Mesenchymal stem cell (in vitro differentiated cells and primary cell): ENCODE measurements around the gene SFRP4.

ENCODE experiments used
- DNase-seq: peaks from one replicate; pipeline ENCODE4 v3.0.0-alpha.2; 2013
- H2AFZ ChIP-seq: one replicate; pipeline ENCODE4 v1.6.1; 2013; ENCODE audit warnings: low read depth, mild to moderate bottlenecking, control low read depth, inconsistent platforms, low read length, moderate library complexity
- H2AK5ac ChIP-seq: 2 replicates; pipeline ENCODE4 v1.6.1; 2013; ENCODE audit warnings: low read length, moderate library complexity, mild to moderate bottlenecking, inconsistent platforms; ENCODE audit not compliant: severe bottlenecking
- H2BK120ac ChIP-seq: one replicate; pipeline ENCODE4 v1.6.1; 2013; ENCODE audit warnings: low read depth, mild to moderate bottlenecking, inconsistent platforms, low read length, moderate library complexity
- H2BK12ac ChIP-seq, 2 experiments: one replicate each; pipeline ENCODE4 v1.6.1; 2013; ENCODE audit warnings: inconsistent platforms in 2 of 2, low read length in 2 of 2, mild to moderate bottlenecking in 2 of 2, moderate library complexity in 2 of 2, control low read depth in 1 of 2
- H2BK15ac ChIP-seq: one replicate; pipeline ENCODE4 v1.6.1; 2013; ENCODE audit warnings: mild to moderate bottlenecking, low read depth, inconsistent platforms; ENCODE audit not compliant: poor library complexity, severe bottlenecking
- H2BK5ac ChIP-seq: 2 replicates; pipeline ENCODE4 v1.6.1; 2013; ENCODE audit warnings: low read depth, mild to moderate bottlenecking, low read length, control low read depth, inconsistent platforms; ENCODE audit not compliant: poor library complexity, severe bottlenecking
- H3K14ac ChIP-seq, 2 experiments: one replicate each; pipeline ENCODE4 v1.6.1; 2013; ENCODE audit warnings: inconsistent platforms in 2 of 2, low read length in 2 of 2, control low read depth in 1 of 2, mild to moderate bottlenecking in 1 of 2, moderate library complexity in 1 of 2
- H3K18ac ChIP-seq, 2 experiments: one replicate each; pipeline ENCODE4 v1.6.1; 2013; ENCODE audit warnings: inconsistent platforms in 2 of 2, low read length in 2 of 2, control low read depth in 1 of 2, low read depth in 1 of 2, mild to moderate bottlenecking in 1 of 2
- H3K23ac ChIP-seq, 2 experiments: one replicate each; pipeline ENCODE4 v1.6.1; 2013; ENCODE audit warnings: inconsistent platforms in 2 of 2, low read length in 2 of 2, mild to moderate bottlenecking in 2 of 2, moderate library complexity in 2 of 2, control low read depth in 1 of 2
- H3K27ac ChIP-seq: 2 replicates; pipeline ENCODE4 v1.5.1; 2013; ENCODE audit warnings: mild to moderate bottlenecking, moderate library complexity, low read length, control low read depth, inconsistent platforms; ENCODE audit not compliant: poor library complexity, severe bottlenecking
- H3K27me3 ChIP-seq, 2 experiments: 2 replicates each; pipeline versions ENCODE4 v1.6.1 to v1.7.0; 2013; ENCODE audit warnings: low read length in 2 of 2, mild to moderate bottlenecking in 2 of 2, moderate library complexity in 2 of 2, control low read depth in 1 of 2, inconsistent platforms in 1 of 2; ENCODE audit not compliant: control insufficient read depth in 1 of 2, insufficient read depth in 1 of 2
- H3K36me3 ChIP-seq, 2 experiments: 2 replicates each; pipeline versions ENCODE4 v1.6.1 to v1.7.0; 2013; ENCODE audit warnings: low read length in 2 of 2, control low read depth in 1 of 2, inconsistent platforms in 1 of 2, low read depth in 1 of 2, mild to moderate bottlenecking in 1 of 2; ENCODE audit not compliant: insufficient read depth in 2 of 2, control insufficient read depth in 1 of 2
- H3K4ac ChIP-seq, 2 experiments: one replicate each; pipeline ENCODE4 v1.6.1; 2013; ENCODE audit warnings: inconsistent platforms in 2 of 2, low read length in 2 of 2, mild to moderate bottlenecking in 2 of 2, moderate library complexity in 2 of 2, control low read depth in 1 of 2, low read depth in 1 of 2
- H3K4me1 ChIP-seq: 2 replicates; pipeline ENCODE4 v1.6.1; 2013; ENCODE audit warnings: low read depth, low read length, control low read depth; ENCODE audit not compliant: control insufficient read depth, insufficient read depth
- H3K4me2 ChIP-seq: 2 replicates; pipeline ENCODE4 v1.6.1; 2013; ENCODE audit warnings: low read length, mild to moderate bottlenecking, inconsistent platforms; ENCODE audit not compliant: poor library complexity, severe bottlenecking
- H3K4me3 ChIP-seq, 2 experiments: 2 replicates each; pipeline versions ENCODE4 v1.5.1 to v1.7.0; 2013; ENCODE audit warnings: low read length in 2 of 2, mild to moderate bottlenecking in 2 of 2, control low read depth in 1 of 2, low read depth in 1 of 2; ENCODE audit not compliant: insufficient read depth in 1 of 2
- H3K79me1 ChIP-seq: replicated peaks from 2 replicates; pipeline ENCODE4 v1.6.1; 2013; ENCODE audit warnings: mild to moderate bottlenecking, control low read depth, low read length, inconsistent platforms; ENCODE audit not compliant: poor library complexity, severe bottlenecking
- H3K9ac ChIP-seq: 2 replicates; pipeline ENCODE4 v1.7.0; 2013; ENCODE audit warnings: mild to moderate bottlenecking, low read length, moderate library complexity
- H3K9me3 ChIP-seq: 2 replicates; pipeline ENCODE4 v1.7.0; 2013; ENCODE audit warnings: mild to moderate bottlenecking, low read length; ENCODE audit not compliant: control insufficient read depth
- H4K8ac ChIP-seq: one replicate; pipeline ENCODE4 v1.6.1; 2013; ENCODE audit warnings: inconsistent platforms, mild to moderate bottlenecking, low read length, moderate library complexity
- H4K91ac ChIP-seq: one replicate; pipeline ENCODE4 v1.6.1; 2013; ENCODE audit warnings: mild to moderate bottlenecking, low read length, inconsistent platforms
- WGBS: methylation state at CpG from one replicate; pipeline ENCODE4 v1.1.7; 2013; ENCODE audit warnings: mixed read lengths; 5-methylcytosine and 5-hydroxymethylcytosine counted together

The SFRP4 gene

GRCh38 chr7:37924491-37925041, 7.9 kb upstream of the SFRP4 start:
- H2BK15ac ChIP-seq = no peak overlapping the region
- H3K9me3 ChIP-seq = no peaks in the 10 kb centered on the region
- H2BK5ac ChIP-seq = no peak overlapping the region
- H3K18ac ChIP-seq = no peak overlapping the region
- peak overlapping the region; percentile 63 for H3K9ac ChIP-seq
- no peak overlapping the region for H3K23ac ChIP-seq
- H2AK5ac ChIP-seq = no peak overlapping the region
- H3K14ac ChIP-seq = no peak overlapping the region
- H2BK120ac ChIP-seq = no peak overlapping the region
- H3K4me2 ChIP-seq = no peak overlapping the region
- no peaks in the 10 kb centered on the region for H3K27me3 ChIP-seq
- no peak overlapping the region for H2BK12ac ChIP-seq
- H3K36me3 ChIP-seq = no peaks in the 10 kb centered on the region
- H3K79me1 ChIP-seq = peaks cover 27% of the 10 kb centered on the region
- 90% methylated on average over 3 of the region's 3 CpGs for WGBS
- H3K4me1 ChIP-seq = peaks cover 1% of the 10 kb centered on the region
- no peak overlapping the region for H3K4ac ChIP-seq
- no peak overlapping the region for H3K27ac ChIP-seq
- no peak overlapping the region for H4K91ac ChIP-seq
- H2AFZ ChIP-seq = no peak overlapping the region
- H4K8ac ChIP-seq = no peak overlapping the region
- H3K4me3 ChIP-seq = peak overlapping the region in 1 of 2 experiments; percentile 46
- no peak for DNase-seq

GRCh38 chr7:37923996-37924395, 7.4 kb upstream of the SFRP4 start:
- no peaks in the 10 kb centered on the region for H3K9me3 ChIP-seq
- no peak for DNase-seq
- H2BK120ac ChIP-seq = no peak overlapping the region
- H2AK5ac ChIP-seq = no peak overlapping the region
- H4K8ac ChIP-seq = no peak overlapping the region
- no peak overlapping the region for H3K23ac ChIP-seq
- H2BK15ac ChIP-seq = no peak overlapping the region
- no peak overlapping the region for H3K27ac ChIP-seq
- no peak overlapping the region for H3K14ac ChIP-seq
- H3K4me2 ChIP-seq = no peak overlapping the region
- H2BK5ac ChIP-seq = no peak overlapping the region
- 55% methylated on average over 1 of the region's 1 CpG for WGBS
- H3K79me1 ChIP-seq = peaks cover 27% of the 10 kb centered on the region
- no peak overlapping the region for H4K91ac ChIP-seq
- H2AFZ ChIP-seq = no peak overlapping the region
- H3K4me1 ChIP-seq = peaks cover 1% of the 10 kb centered on the region
- no peak overlapping the region for H2BK12ac ChIP-seq
- peak overlapping the region in 1 of 2 experiments; percentile 46 for H3K4me3 ChIP-seq
- H3K9ac ChIP-seq = peak overlapping the region; percentile 63
- no peak overlapping the region for H3K4ac ChIP-seq
- no peaks in the 10 kb centered on the region for H3K36me3 ChIP-seq
- H3K18ac ChIP-seq = no peak overlapping the region
- peaks cover 0 to 4% of the 10 kb centered on the region in 2 experiments for H3K27me3 ChIP-seq

GRCh38 chr7:37921876-37922275, 5.3 kb upstream of the SFRP4 start:
- Histone ChIP-seq H3K27ac (no peak overlapping the region), H2AK5ac (no peak overlapping the region), H4K91ac (no peak overlapping the region), H3K27me3 (peaks cover 0 to 14% of the 10 kb centered on the region in 2 experiments), H3K4me1 (peaks cover 1% of the 10 kb centered on the region), H2BK5ac (no peak overlapping the region), H3K4me3 (peak overlapping the region in 1 of 2 experiments; percentile 87), H2BK120ac (no peak overlapping the region), H3K23ac (no peak overlapping the region), H3K4me2 (no peak overlapping the region), H3K4ac (no peak overlapping the region), H2BK12ac (no peak overlapping the region), H2AFZ (no peak overlapping the region), H3K18ac (no peak overlapping the region), H3K9me3 (no peaks in the 10 kb centered on the region), H3K79me1 (peaks cover 16% of the 10 kb centered on the region), H2BK15ac (no peak overlapping the region), H3K9ac (peak overlapping the region; percentile 91), H3K36me3 (no peaks in the 10 kb centered on the region), H3K14ac (no peak overlapping the region), H4K8ac (no peak overlapping the region)
- no peak for DNase-seq
- WGBS = 78% methylated on average over 3 of the region's 4 CpGs

GRCh38 chr7:37920849-37921805, 4.5 kb upstream of the SFRP4 start:
- Histone ChIP-seq H2BK12ac (peak overlapping the region in 1 of 2 experiments; percentile 11), H2AFZ (peak overlapping the region; percentile 80), H3K14ac (peak overlapping the region in 1 of 2 experiments; percentile 45), H2BK15ac (peak overlapping the region; percentile 36), H3K18ac (peak overlapping the region in 1 of 2 experiments; percentile 34), H3K79me1 (peaks cover 14% of the 10 kb centered on the region), H2AK5ac (no peak overlapping the region), H3K4me1 (peaks cover 8% of the 10 kb centered on the region), H3K27ac (peak overlapping the region; percentile 11), H3K36me3 (no peaks in the 10 kb centered on the region), H3K23ac (peak overlapping the region in 1 of 2 experiments; percentile 14), H4K91ac (peak overlapping the region; percentile 41), H2BK120ac (peak overlapping the region; percentile 38), H3K4me3 (peak overlapping the region; percentile 79 to 87), H3K9ac (peak overlapping the region; percentile 91), H3K9me3 (no peaks in the 10 kb centered on the region), H2BK5ac (no peak overlapping the region), H3K4me2 (peak overlapping the region; percentile 97), H4K8ac (peak overlapping the region; percentile 89), H3K4ac (no peak overlapping the region), H3K27me3 (peaks cover 0 to 15% of the 10 kb centered on the region in 2 experiments)
- DNase-seq = peak; percentile 12
- WGBS = under 1% methylated on average over 49 of the region's 63 CpGs
